ENCODE results near the gene TMEM151B. TPM values are rescaled to one million over a fixed set of nuclear protein-coding genes. Genes with fewer than 3 reads are reported as not detected.
A peak's percentile ranks its signal among the peaks of the same experiment; 100 is the strongest.

The TMEM151B gene
- total RNA-seq, 4 donors from 2014 or later, result 0.27 to 0.69 TPM; not detected in 2

DNA sequence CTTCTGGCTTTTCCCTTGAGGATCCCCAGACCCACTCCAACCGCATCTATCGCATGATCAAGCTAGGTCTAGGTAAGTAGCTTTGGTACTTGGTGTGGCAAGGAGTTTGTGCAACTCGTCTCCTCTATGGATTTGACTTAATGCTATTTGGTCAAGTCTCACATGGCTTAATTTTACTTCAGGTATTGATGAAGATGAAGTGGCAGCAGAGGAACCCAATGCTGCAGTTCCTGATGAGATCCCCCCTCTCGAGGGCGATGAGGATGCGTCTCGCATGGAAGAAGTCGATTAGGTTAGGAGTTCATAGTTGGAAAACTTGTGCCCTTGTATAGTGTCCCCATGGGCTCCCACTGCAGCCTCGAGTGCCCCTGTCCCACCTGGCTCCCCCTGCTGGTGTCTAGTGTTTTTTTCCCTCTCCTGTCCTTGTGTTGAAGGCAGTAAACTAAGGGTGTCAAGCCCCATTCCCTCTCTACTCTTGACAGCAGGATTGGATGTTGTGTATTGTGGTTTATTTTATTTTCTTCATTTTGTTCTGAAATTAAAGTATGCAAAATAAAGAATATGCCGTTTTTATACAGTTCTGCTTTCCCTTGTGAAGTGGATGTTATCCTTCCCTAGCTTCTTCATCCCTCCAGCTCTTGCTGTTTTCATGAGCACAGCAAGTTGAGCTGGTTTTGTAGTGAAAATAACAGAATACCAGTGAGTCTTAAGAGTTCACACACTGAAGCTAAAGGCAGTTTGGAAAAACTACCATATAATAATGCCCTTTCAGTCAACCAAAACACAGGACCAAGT, 16.7 kb upstream of the TMEM151B start:
- Histone ChIP-seq H3K9me3 (no peaks in the 10 kb centered on the region), H3K27ac (no peak overlapping the region), H3K4me3 (no peak overlapping the region), H3K27me3 (no peaks in the 10 kb centered on the region), H3K36me3 (peaks cover 0 to 77% of the 10 kb centered on the region in 2 donors), H3K4me1 (peaks cover 0 to 90% (median 24%) of the 10 kb centered on the region in 3 donors)
- ATAC-seq, result no peak
- TF ChIP-seq POLR2A (IDR thresholded peaks at IDR 0.05), result no peak
- no peak for TF ChIP-seq EP300 (IDR thresholded peaks at IDR 0.05)
- no peak for TF ChIP-seq POLR2AphosphoS5 (IDR thresholded peaks at IDR 0.05)
- TF ChIP-seq CTCF (IDR thresholded peaks at IDR 0.05), result peak in 3 of 4 experiments; percentile 41 to 50 (median 43)
- WGBS, 2 donors (ENCODE audit: low coverage in 1 of 2), result 53 to 73% methylated on average over 4 to 10 of the region's 10 CpGs

DNA sequence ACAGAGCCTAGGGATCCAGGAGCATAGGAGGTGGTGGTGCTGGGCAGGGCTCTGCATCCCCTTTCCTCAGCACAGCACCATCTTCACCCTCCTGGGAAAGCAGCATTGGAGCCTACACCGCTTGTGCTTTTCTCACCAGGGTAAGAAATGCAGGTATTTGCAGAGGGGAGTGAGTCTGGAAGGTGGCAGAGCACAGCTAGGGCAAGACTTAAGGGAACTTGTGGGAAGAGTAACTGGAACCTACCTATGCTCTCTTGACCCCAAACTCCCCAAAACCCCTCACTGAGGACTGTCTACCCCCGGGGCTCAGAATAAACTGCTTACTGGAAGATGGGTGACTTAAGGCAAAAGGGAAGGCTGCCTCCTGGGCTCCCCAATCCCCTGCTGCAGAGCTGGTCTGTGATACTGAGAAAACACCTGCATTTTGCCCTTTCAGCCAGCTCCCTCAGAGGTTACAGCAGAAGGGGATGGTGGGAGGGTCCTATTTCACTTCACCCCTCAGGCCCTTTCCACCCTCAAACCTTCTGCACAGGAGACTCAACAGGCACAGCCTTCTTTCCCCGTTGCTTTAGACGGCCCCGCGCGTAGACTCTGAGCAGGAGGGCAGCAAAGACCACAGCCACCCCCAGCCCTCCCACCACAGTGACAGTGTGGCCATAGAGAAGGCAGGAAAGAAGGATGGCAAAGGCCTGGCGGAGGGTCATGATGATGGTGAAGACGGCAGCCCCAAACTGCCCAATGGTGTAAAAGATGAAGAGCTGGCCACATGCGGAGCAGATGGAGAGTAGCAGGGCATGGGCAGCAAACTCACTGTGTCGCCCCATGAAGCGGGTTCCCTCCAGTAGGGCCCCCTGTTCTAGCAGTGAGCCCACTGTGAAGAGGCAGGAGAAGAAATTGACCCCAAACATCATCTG, 15.8 kb upstream of the TMEM151B start:
- WGBS, 2 donors (ENCODE audit: low coverage in 1 of 2), result 55 to 60% methylated on average over 1 to 2 of the region's 12 CpGs

DNA sequence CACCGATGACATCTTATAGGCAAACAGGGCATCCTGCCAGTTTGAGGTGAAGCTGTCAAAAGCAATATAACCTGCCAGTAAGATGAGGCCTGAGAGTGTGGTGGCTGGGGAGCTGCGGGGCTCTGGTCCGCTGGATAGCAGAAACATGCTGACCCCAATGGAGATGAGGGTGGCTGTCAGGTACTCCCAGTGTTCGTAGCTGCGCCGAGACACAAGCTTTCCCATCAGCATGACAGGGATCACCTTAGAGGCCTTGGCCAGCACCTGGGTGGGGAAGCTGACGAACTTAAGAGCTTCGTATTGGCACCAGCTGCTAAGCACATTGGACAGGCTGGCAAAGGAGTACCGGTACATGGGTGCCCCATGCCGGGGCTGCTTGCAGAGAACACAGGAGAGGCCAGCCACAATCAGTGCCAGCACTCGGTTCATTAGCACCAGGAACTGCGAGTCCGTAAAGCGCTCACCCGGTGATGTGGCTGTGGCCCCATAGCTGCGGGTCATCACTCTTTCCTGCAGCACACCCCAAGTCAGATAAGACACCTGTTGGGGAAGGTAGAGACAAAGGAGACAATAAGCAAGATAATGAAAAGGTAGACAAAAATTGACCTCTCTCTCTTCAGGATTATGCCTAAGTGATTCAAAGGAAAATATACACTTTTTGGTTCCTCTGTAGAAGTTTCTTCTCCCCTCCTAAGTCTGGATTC, 15.0 kb upstream of the TMEM151B start:
- no peak for ATAC-seq
- H3K36me3 ChIP-seq, result peaks cover 0 to 77% of the 10 kb centered on the region in 2 donors

More for the DNA sequence above, 15.8 kb upstream of the TMEM151B start:
- Histone ChIP-seq H3K9me3 (no peaks in the 10 kb centered on the region), H3K27me3 (no peaks in the 10 kb centered on the region), H3K4me1 (peaks cover 0 to 80% (median 16%) of the 10 kb centered on the region in 3 donors), H3K36me3 (peaks cover 0 to 77% of the 10 kb centered on the region in 2 donors), H3K4me3 (no peak overlapping the region), H3K27ac (peak overlapping the region in 1 of 4 donors; percentile 92)
- no peak for ATAC-seq
- TF ChIP-seq POLR2AphosphoS5 (IDR thresholded peaks at IDR 0.05) (no peak), CTCF (IDR thresholded peaks at IDR 0.05) (no peak), POLR2A (IDR thresholded peaks at IDR 0.05) (no peak)

More for the DNA sequence above, 15.0 kb upstream of the TMEM151B start:
- Histone ChIP-seq H3K4me3 (no peak overlapping the region), H3K9me3 (no peaks in the 10 kb centered on the region), H3K27ac (peak overlapping the region in 2 of 4 donors; percentile 11 to 92), H3K27me3 (no peaks in the 10 kb centered on the region), H3K4me1 (peaks cover 0 to 72% (median 12%) of the 10 kb centered on the region in 3 donors)
- TF ChIP-seq POLR2AphosphoS5 (IDR thresholded peaks at IDR 0.05) (peak; percentile 51), CTCF (IDR thresholded peaks at IDR 0.05) (no peak), EP300 (IDR thresholded peaks at IDR 0.05) (no peak), POLR2A (IDR thresholded peaks at IDR 0.05) (no peak)
- 14 to 52% methylated on average over 1 to 4 of the region's 16 CpGs for whole genome bisulfite sequencing, 2 donors (ENCODE audit: low coverage in 1 of 2)
